LNCAP (cell line): ENCODE measurements around the gene CNTRL.

Source experiments
- CTCF ChIP-seq: fragments of 450-650 bp; IDR thresholded peaks from 2 replicates; pipeline ENCODE4 v1.5.1; 2017; ENCODE audit warnings: mild to moderate bottlenecking

Gene CNTRL

GRCh38 chr9:121192959-121193640 lies 118.3 kb downstream of the CNTRL start:
- no peak for TF ChIP-seq CTCF

- no peak for TF ChIP-seq CTCF
These were observed 120.0 kb downstream of the CNTRL start for GRCh38 chr9:121194730-121195129.

- no peak for TF ChIP-seq CTCF
These were observed 121.6 kb downstream of the CNTRL start for GRCh38 chr9:121196389-121196788.

DNA sequence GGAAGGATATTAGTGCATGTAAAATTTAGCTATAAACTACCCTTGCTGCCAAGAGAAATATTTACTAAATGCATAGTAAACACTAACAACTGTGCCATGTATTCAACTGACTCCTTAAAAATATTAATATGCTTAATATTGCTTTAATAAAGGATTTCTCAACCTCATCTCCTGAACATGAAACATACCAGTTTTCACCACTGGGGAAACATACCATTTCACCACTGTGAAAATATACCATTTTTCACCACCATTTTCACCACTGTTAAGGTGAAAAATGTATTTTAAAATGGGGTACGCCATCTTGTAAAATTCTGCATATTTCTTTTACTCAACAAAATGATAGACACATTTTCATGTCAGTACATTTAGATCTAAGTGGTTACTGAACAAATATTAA lies 122.4 kb downstream of the CNTRL start:
- TF ChIP-seq CTCF: no peak

GRCh38 chr9:121198512-121199042 lies 123.8 kb downstream of the CNTRL start:
- no peak for TF ChIP-seq CTCF

DNA sequence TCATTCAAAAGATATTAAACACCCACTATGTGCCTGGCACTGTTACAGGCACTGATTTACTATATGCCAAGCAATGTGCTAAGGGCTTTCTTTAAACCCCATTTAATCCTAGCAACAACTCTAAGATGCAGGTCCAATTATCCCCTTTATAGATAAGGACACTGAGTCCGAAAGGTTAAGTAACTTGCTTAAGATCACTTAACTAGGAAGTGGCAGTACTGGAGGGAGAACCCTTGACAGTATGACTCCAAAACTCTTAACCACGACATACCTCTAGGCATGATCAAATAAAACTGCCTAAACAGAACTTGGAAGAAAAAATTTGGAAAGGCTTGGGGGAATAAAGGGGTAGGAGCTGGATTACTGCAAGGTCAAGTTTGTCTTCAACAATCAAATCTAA lies 125.2 kb downstream of the CNTRL start:
- no peak for TF ChIP-seq CTCF

DNA sequence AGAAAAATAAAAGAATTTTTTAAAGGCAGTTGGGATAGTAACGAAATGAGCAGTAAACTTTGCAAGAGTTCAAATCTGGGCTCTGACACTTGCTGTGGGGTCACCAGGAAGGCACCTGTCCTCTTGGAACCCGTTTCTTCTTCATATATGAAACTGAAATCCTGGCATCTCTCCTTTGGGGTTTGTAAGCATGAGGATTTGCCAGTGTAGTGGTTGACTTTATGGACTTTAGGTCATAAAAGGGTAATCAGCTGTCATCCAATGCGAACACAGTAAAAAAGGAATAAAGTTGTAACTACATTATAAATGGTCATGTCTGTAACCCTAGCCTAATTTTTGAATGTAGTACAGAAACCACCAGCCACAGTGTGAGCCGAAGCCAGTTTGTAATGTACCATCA lies 125.6 kb downstream of the CNTRL start:
- TF ChIP-seq CTCF: no peak
